Neural progenitor cell (in vitro differentiated cells): ENCODE measurements around the gene PHYH. TPM values are rescaled to one million over a fixed set of nuclear protein-coding genes. Genes with fewer than 3 reads are reported as not detected.

Source experiments
- DNase-seq: peaks from one replicate; pipeline ENCODE4 v3.0.0-alpha.2; 2016; ENCODE audit warnings: low spot score
- H2AFZ ChIP-seq: fragments of 200-600 bp; sonication (generic); replicated peaks from 2 replicates; pipeline ENCODE4 v1.6.1; 2016; ENCODE audit warnings: antibody characterized with exemption
- H3F3A ChIP-seq: fragments of 200-600 bp; sonication (generic); 2 replicates; pipeline ENCODE4 v1.6.1; 2016; ENCODE audit warnings: antibody characterized with exemption, low read depth
- H3K27ac ChIP-seq: fragments of 200-600 bp; sonication (generic); 2 replicates; pipeline ENCODE4 v1.5.1; 2016; ENCODE audit warnings: mild to moderate bottlenecking
- H3K27me3 ChIP-seq: fragments of 200-600 bp; sonication (generic); 2 replicates; pipeline ENCODE4 v1.6.1; 2016; ENCODE audit warnings: mild to moderate bottlenecking, moderate library complexity
- H3K36me3 ChIP-seq: fragments of 200-600 bp; sonication (generic); 2 replicates; pipeline ENCODE4 v1.5.1; 2016
- H3K4me1 ChIP-seq: fragments of 200-600 bp; sonication (generic); 2 replicates; pipeline ENCODE4 v1.6.1; 2016; ENCODE audit warnings: mixed run types
- H3K4me2 ChIP-seq: fragments of 200-600 bp; sonication (generic); 2 replicates; pipeline ENCODE4 v1.6.1; 2016
- H3K4me3 ChIP-seq: fragments of 200-600 bp; sonication (generic); 2 replicates; pipeline ENCODE4 v1.5.1; 2016
- H3K79me2 ChIP-seq: fragments of 200-600 bp; sonication (generic); 2 replicates; pipeline ENCODE4 v1.6.1; 2016; ENCODE audit warnings: low read depth
- H3K9ac ChIP-seq: fragments of 200-600 bp; sonication (generic); 2 replicates; pipeline ENCODE4 v1.6.1; 2016
- H3K9me3 ChIP-seq: fragments of 200-600 bp; sonication (generic); 2 replicates; pipeline ENCODE4 v1.5.1; 2016; ENCODE audit warnings: low read depth
- H4K20me1 ChIP-seq: fragments of 200-600 bp; sonication (generic); 2 replicates; pipeline ENCODE4 v1.6.1; 2016; ENCODE audit warnings: low read depth
- H3K27ac Mint-ChIP-seq: 3 replicates; pipeline ENCODE4 v1.8.0; 2021; ENCODE audit warnings: mixed read lengths
- H3K27me3 Mint-ChIP-seq: 2 replicates; pipeline ENCODE4 v1.8.0; 2022; ENCODE audit warnings: low read depth, mild to moderate bottlenecking, inconsistent platforms, moderate library complexity, mixed read lengths; ENCODE audit not compliant: insufficient read depth
- H3K36me3 Mint-ChIP-seq: 3 replicates; pipeline ENCODE4 v1.8.0; 2021; ENCODE audit warnings: mixed read lengths
- H3K4me1 Mint-ChIP-seq: 3 replicates; pipeline ENCODE4 v1.8.0; 2021; ENCODE audit warnings: mixed read lengths
- H3K4me3 Mint-ChIP-seq: 3 replicates; pipeline ENCODE4 v1.8.0; 2021; ENCODE audit warnings: mild to moderate bottlenecking, moderate library complexity, mixed read lengths
- H3K9me3 Mint-ChIP-seq: 3 replicates; pipeline ENCODE4 v1.8.0; 2020; ENCODE audit warnings: mixed read lengths
- EZH2 ChIP-seq: fragments of 200-600 bp; sonication (generic); IDR thresholded peaks from 2 replicates; pipeline ENCODE4 v1.6.1; 2017; ENCODE audit warnings: antibody characterized with exemption, mild to moderate bottlenecking, moderate library complexity
- EZH2phosphoT487 ChIP-seq: fragments of 200-600 bp; sonication (generic); IDR thresholded peaks from 2 replicates; pipeline ENCODE4 v1.6.1; 2017; ENCODE audit warnings: antibody characterized with exemption
- total RNA-seq: library from RNA; depleted of rRNA; stranded (reverse); fragments of >200 nt; gene quantifications from 2 replicates; pipeline ENCODE4 v1.2.3, GENCODE V29; 2015; ENCODE audit warnings: low replicate concordance
- TF ChIP-seq, protein P1 (sequence below): fragments of 200-600 bp; sonication (generic); IDR thresholded peaks from 2 replicates; pipeline ENCODE4 v1.5.1; 2017; ENCODE audit warnings: antibody characterized with exemption, mild to moderate bottlenecking

PHYH gene
- total RNA-seq, 1 donor from 2014 or later, result 22.2 TPM

- Histone ChIP-seq H3K36me3 (peaks cover 4% of the 10 kb centered on the region), H3K4me2 (no peak overlapping the region), H3K9me3 (no peaks in the 10 kb centered on the region), H3K4me3 (no peak overlapping the region), H3K4me1 (no peaks in the 10 kb centered on the region), H3K9ac (no peak overlapping the region), H3K79me2 (no peaks in the 10 kb centered on the region), H3F3A (no peaks in the 10 kb centered on the region), H4K20me1 (no peaks in the 10 kb centered on the region), H3K27ac (no peak overlapping the region), H3K27me3 (no peaks in the 10 kb centered on the region), H2AFZ (no peak overlapping the region)
- Mint-ChIP-seq H3K36me3 (peaks cover 17% of the 10 kb centered on the region), H3K27ac (no peak overlapping the region), H3K27me3 (no peaks in the 10 kb centered on the region), H3K4me3 (no peak overlapping the region), H3K4me1 (no peaks in the 10 kb centered on the region), H3K9me3 (no peaks in the 10 kb centered on the region)
- TF ChIP-seq, protein P1, sequence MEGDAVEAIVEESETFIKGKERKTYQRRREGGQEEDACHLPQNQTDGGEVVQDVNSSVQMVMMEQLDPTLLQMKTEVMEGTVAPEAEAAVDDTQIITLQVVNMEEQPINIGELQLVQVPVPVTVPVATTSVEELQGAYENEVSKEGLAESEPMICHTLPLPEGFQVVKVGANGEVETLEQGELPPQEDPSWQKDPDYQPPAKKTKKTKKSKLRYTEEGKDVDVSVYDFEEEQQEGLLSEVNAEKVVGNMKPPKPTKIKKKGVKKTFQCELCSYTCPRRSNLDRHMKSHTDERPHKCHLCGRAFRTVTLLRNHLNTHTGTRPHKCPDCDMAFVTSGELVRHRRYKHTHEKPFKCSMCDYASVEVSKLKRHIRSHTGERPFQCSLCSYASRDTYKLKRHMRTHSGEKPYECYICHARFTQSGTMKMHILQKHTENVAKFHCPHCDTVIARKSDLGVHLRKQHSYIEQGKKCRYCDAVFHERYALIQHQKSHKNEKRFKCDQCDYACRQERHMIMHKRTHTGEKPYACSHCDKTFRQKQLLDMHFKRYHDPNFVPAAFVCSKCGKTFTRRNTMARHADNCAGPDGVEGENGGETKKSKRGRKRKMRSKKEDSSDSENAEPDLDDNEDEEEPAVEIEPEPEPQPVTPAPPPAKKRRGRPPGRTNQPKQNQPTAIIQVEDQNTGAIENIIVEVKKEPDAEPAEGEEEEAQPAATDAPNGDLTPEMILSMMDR, result no peak
- TF ChIP-seq EZH2 (no peak), EZH2phosphoT487 (no peak)
- no peak for DNase-seq
These were observed 19.3 kb upstream of the PHYH start for GRCh38 chr10:13319166-13319565.

DNA sequence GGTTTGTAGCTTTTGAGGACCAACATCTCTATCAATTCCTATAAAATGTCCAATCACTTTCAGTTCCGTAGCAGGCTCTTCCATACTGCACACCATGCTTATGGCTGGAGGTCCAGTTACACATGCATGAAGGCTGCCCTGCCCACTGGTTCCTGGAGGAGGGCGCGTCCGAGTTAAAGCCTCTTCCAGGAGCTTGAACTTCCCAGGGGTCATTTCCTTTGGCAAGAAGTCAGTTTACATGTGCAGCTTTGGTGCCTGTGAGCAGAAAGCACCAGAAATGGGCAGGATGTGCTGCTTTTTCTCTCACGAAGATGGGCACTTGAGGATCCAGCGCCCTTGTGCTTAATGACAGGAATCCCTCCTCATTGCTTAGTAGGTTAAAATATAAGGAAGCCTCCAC is 17.6 kb upstream of the PHYH start:
- Mint-ChIP-seq H3K36me3 (peaks cover 9% of the 10 kb centered on the region), H3K27ac (no peak overlapping the region), H3K27me3 (no peaks in the 10 kb centered on the region), H3K9me3 (no peaks in the 10 kb centered on the region), H3K4me3 (no peak overlapping the region), H3K4me1 (no peaks in the 10 kb centered on the region)
- no peak overlapping the region for H3K4me3 ChIP-seq
- H3K9me3 ChIP-seq, result no peaks in the 10 kb centered on the region
- no peak overlapping the region for H3K4me2 ChIP-seq
- no peaks in the 10 kb centered on the region for H4K20me1 ChIP-seq
- H3K9ac ChIP-seq, result no peak overlapping the region
- no peaks in the 10 kb centered on the region for H3K27me3 ChIP-seq
- H3K79me2 ChIP-seq, result no peaks in the 10 kb centered on the region
- no peak overlapping the region for H3K27ac ChIP-seq
- DNase-seq, result no peak
- no peak overlapping the region for H2AFZ ChIP-seq
- no peaks in the 10 kb centered on the region for H3K4me1 ChIP-seq
- TF ChIP-seq, protein P1, result no peak
- TF ChIP-seq EZH2phosphoT487 (no peak), EZH2 (no peak)
- H3K36me3 ChIP-seq, result no peaks in the 10 kb centered on the region
- no peaks in the 10 kb centered on the region for H3F3A ChIP-seq

- Histone ChIP-seq H4K20me1 (no peaks in the 10 kb centered on the region), H3F3A (no peaks in the 10 kb centered on the region), H3K79me2 (no peaks in the 10 kb centered on the region), H2AFZ (no peak overlapping the region), H3K4me2 (no peak overlapping the region), H3K27me3 (no peaks in the 10 kb centered on the region), H3K9me3 (no peaks in the 10 kb centered on the region), H3K9ac (no peak overlapping the region), H3K27ac (no peak overlapping the region), H3K4me1 (no peaks in the 10 kb centered on the region), H3K36me3 (no peaks in the 10 kb centered on the region), H3K4me3 (no peak overlapping the region)
- Mint-ChIP-seq H3K36me3 (peaks cover 5% of the 10 kb centered on the region), H3K9me3 (no peaks in the 10 kb centered on the region), H3K4me3 (no peak overlapping the region), H3K27me3 (peaks cover 2% of the 10 kb centered on the region), H3K27ac (no peak overlapping the region), H3K4me1 (no peaks in the 10 kb centered on the region)
- no peak for DNase-seq
- TF ChIP-seq, protein P1, result no peak
- no peak for TF ChIP-seq EZH2phosphoT487
- no peak for TF ChIP-seq EZH2
These were observed 16.9 kb upstream of the PHYH start for GRCh38 chr10:13316635-13317311.
